GM18868 (cell line): ENCODE data around the gene YY1.
A peak's percentile ranks its signal among the peaks of the same experiment; 100 is the strongest.
"Not testable (repeated sequence)": the region's sequence is repeated elsewhere in the genome, so short reads cannot be mapped to it uniquely, and the experiment has no call there.

Source experiments
- ATAC-seq: cut with Tn5 transposase; IDR thresholded peaks from one replicate; pipeline ENCODE4 v1.9.1; 2021; ENCODE audit warnings: mild to moderate bottlenecking, moderate library complexity; ENCODE audit not compliant: unreplicated experiment

YY1 gene

DNA sequence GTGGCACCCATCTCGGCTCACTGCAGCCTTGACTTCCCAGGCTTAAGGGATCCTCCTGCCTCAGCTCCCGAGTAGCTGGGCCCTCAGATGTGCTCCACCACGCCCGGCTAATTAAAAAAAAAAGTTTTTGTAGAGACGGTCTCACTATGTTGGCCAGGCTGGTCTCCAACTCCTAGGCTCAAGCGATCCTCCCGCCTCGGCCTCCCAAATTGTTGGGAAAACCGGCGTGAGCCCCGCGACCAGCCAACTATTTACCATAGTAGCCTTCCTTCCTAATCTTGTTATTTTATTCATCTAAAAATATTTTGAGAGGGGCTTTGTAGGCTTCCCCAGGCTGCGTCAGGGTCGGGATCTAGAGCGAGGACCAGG lies 25.4 kb upstream of the YY1 start:
- no peak for ATAC-seq

DNA sequence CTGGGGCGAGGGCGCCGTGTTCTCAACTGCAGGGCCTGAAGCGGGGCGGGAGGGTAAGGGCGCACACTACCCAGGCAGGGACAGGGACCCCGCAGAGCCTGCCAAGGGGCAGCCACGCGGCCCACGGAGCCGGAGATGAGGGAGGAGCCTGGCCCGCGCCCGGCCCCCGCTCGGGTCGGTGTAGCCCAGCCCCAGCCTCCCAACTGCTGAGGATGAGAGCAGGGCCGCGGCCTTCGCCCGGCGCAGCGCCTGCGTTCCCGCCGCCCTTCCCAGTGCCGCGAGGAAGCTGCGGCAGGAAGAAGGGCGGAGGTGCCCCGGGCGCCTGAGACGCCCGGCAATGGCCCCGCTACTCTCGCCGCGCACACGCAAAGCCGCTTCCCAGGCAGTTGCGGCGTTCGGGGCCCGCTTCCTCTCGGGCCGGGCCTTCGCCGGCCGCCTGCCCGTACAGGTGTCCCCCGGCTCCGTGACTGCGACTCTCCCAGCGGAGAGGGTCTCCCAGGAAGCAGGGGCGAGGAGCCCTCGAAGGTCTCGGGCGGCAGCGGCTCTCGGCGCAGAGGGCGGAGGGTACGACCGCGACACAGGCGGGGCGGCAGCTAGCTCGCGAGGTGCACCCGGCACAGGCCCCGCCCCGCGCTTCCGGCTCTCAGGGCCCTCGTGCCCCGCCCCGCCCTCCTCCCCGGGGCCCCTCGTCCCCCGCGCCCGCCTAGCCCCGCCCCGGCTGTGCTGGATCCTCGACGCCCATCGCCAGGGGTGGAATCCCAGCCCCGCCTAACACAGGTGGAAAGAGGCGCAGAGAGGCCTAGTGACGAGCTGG lies 24.8 kb upstream of the YY1 start:
- peak; percentile 93 for ATAC-seq

DNA sequence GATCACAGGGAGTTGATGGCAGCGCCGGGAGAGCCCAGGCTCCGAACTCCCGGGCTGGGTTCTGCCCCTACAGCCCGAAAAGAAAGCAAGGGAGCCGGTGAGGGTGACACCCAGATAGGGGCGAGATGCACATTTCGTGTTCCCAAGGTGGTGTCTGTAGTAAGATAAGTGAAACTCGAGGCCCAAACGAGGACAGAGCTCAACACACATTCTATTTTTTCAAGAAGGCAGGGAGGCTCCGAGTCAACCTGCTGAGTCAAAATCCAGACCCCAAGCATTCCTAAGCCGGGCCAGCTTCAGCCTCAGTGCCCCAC lies 24.2 kb upstream of the YY1 start:
- peak; percentile 12 for ATAC-seq

DNA sequence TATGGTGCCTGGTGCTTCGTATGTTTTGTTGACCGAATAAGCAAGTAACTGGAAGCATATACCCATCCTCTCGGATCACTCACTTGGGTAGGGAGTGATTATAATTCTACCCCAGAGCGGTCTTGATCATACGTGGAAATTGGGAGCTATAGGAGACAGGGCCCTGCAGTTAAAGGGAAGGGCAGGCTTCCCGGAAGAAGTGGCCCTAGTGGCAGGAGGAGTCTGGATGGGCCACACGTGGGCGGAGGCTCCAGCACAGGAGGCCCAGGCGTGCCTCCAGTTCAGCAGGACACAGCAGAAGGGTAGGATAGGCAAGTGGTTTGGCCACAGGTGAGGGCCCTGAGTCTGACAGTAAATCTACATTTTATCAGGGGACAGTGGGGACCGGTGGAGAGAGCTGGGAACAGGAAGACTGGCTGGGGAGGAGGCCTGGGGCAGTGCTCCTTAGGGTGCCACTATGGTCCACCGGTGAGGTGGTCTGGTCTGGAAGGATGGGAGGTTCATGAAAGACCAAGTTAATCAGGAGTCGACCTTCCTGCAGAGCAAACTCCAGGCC lies 23.5 kb upstream of the YY1 start:
- no peak for ATAC-seq

DNA sequence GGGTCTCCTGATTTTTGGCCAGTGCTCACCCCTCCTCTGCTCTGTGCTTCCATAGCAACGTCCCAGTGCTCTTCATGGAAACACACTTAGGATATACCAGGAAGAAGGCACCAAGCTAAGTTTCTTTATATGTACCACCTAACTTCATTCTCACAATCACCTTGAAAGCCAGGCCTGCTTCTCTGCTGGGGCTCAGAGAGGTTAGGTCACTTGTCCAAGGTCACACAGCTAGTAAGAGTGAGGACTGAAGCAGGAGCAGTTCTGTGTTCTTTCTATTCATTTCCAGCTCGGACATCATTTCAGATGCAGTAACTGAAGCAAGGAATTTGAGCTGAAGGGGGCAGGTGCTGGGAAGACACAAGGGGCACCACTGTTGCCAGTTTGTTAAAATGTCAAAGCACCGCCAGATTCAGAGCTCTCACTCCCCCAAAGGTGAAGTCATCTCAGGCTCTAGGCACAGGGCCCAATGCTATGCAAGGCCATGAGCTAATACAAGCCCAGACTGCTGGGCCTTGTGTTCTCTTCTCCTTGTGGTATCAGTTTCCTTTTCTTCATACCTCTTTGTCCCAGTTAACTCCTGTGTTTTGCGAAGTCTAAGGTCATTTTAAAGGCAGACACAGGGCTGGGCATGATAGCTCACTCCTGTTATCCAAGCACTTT lies 19.7 kb upstream of the YY1 start:
- ATAC-seq = no peak

DNA sequence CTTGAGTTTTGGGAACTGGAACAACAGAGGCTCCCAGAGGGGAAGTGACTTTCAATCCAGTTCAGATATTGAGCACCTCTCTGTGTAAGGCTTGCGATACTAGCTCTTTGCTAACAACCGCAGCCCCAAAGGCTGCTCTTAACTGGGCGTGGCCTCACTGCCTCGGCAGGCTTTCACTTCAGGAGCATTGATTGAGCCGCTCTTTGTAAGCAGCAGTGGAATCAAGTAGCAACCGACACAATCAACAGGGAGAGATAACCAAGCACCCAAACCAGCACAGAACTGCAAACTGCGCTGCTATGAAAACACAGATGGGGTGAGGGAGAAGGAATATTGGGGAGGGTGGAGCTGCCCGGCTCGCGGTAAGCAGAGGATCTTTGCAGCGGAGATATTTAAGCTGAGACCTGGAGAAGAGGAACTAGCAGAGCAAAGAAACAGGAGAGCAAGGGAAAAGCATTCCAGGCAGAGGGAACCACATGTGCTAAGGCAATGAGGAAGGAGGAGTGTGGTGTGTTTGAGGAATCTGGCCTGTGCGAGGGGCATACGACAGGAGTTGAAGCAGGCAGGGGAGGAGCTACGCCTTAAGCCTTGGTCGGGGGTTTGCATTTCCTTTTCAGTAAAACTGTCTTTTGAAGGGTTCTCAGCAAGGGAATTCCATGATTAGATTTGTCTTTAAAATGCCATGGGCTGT lies 17.3 kb upstream of the YY1 start:
- ATAC-seq = peak; percentile 94

DNA sequence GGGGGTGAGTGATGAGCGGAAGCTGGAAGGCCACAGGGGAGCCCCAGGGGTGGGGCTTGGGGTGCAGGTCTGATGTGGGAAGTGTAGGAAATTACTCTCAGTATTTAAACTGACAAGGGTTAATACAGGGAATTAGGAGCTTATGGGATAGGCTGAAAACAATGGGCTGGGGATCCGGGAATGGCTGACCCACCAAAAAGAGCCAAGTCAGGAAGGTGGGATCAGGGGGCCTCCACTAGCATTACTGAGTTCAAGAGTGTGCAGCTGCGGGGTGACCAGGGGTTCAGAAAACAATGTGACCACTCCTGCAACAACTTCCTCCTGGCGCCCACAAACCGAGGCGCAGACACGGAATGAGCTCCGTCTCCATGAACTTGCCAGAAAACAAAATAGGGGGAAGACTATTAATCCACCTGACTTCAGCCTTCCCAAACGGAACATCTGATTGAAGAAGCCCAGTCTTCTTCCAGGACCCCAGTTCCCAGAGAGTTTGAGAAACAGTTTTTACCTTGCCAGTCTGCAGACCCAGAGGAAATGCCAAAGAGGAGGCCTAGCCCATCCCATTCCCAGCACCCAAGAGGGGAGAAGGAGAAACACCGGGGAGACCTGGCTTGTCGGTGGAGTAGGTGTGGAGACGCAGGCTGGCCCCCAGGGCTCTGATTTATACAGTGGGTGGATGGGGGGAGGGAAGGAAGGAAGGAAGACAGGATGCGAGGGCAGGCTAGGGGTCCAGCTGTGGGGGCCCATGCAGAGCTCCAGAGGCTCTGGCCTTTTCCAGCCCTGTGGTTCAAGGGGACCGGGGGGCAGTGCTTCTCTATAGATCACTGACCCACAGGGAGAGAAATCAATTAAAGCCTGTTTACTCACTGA lies 16.5 kb upstream of the YY1 start:
- no peak for ATAC-seq

DNA sequence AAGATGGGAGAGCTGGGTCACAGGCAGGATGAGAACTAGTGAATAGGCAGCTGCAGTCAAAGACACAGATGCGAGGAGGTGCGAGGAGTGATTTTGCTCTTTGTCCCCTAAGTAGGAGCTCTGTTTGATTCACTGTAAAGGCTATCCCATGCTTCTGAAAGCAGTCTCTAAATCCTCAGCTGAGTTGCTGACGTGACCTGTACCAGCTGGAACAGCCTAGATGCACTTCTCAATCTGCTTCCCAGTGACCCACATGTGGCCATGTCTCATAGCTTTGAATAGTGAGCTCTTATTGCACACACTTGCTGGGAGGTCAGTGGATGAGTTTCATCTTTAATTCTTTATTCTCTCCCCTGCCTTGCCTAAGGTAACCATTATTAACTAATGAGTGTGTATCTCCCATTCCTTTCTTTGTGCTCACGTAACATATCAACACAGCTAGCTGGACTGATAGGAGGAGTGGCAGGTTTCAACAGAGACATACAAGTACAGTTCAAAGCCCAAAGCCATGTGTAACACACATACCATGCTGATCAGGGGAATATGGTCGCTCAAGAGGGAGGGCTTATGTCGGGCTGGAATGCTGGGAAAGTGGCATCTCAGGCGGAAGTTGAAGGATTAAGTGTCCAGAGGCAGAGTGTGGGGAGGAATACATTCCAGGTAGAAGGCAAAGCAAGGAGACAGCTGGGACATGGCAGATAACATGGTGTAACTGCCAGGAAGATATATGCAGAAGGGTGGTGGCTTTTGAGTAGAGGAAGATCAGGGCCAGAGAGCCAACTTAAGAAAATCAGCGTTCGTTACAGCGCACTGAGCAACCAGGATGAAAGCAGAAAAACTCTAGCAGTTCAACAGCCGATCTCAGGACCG lies 15.4 kb upstream of the YY1 start:
- ATAC-seq = no peak

DNA sequence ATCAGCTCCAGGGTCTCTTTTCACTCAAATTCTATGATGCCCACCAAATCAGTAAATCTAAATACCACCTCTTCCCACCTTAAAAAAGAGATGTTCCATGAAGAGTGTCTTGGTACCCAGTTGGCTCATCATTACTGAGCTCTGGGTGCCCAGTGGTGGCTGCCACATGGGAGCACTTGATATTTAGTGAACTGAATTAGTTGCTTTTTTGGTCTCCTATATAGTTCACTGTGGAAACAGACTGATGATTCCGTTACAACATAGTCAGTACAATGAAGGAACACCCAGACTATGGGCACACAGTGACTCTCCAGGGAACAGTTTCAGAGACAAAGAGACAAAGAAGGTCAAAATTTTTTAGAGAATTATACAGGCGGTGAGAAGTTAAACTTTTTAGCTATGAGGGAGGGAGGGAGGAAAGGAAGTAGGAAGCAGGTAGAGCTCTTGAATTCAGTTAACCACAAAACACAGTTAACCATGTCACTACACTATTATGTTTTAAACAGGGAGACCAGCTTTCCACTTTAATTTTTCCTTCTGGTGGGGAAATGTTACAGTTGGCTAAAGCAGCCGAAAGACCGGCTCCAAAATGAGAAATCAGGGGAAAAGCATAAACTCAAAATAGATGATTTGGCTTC lies 14.6 kb upstream of the YY1 start:
- ATAC-seq = no peak

DNA sequence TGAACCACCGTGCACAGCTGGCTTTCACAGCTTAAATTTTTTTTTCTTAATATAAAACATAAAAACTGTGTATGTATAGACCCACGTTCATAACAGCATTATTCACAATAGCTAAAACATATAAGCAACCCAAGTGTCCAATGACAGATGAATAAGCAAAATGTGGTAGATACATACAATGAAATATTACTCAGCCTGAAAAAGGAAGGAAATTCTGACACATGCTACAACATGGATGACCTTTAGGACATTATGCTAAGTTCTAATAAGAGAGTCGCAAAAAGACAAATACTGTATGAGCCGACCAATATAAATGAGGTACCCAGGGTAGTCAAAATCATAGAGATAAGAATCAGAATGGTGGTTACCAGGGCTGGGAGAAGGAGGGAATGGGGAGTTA lies 13.8 kb upstream of the YY1 start:
- ATAC-seq = no peak

DNA sequence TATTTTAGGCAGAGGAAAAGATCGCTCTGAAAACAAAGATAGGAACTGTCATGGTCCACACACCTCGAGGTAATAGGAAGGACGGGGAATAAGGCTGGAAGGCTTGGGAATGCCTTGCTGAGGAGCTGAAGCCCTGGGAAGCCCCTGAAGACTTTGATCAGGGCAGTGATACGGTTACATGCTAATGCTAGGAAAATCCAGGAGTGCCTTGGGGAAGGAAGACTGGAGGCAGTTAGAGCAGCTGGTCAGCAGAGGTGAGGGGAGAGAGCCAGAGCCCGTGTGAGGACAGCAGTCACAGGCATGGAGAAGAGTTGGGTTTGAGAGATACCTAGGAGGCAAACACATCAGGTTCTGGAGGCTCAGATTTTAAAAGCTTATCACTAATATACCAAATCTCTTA lies 8.6 kb upstream of the YY1 start:
- no peak for ATAC-seq

DNA sequence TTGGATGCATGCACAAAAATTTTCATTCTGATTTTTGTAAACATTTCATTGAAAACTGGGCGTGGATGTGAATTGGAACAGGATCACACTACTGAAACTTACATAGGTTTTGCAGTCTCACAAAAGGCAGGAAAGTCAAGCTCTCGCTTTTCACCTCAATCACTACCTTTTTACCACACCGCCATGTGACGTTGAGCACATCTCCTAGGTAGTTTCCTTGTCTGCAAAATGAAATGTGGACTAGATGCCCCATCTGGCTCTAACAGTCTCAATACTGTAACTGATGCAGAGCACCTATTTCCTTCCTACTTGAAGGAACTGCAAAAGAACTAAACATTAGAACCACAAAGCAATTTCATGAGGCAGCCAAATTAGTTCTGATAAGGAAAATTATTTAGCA lies 4.4 kb upstream of the YY1 start:
- no peak for ATAC-seq

DNA sequence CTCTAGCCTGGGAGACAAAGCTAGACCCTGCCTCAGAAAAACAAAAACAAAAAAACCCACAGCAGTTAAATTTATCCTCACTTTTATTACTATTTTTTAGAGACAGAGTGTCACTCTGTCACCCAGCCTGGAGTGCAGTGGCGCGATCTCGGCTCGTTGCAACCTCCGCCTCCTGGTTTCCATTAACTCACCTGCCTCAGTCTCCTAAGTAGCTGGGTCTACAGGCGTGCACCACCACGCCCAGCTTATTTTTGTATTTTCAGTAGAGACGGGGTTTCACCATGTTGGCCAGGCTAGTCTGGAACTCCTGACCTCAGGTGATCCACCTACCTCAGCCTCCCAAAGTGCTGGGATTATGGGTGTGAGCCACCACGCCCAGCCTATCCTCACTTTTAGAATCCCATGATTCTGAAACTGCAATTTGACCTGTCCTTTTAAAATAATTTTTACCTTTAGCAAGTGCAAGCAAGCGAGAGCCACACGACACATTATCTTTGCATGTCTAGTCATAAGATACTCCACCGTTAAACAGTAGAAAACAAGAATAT lies 2.6 kb upstream of the YY1 start:
- not testable (repeated sequence) for ATAC-seq

DNA sequence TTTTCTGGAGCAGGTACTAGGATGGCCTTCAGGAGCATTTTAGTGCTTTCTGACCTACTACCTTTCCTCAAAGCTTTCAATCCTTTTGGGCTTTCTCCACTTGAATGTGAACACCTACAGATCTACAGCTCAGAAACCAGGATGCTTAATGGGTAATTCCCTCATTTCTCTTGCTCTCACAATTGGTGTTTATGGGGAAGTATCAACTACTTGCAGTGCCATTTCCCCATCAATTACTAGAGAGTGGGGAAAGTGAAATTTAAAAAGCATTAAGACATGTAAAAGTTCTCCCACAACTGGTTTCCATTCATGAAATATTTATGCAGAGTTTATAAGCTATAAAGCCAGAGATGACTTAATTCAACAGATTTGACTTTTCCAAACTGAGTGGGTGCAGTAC lies 2.1 kb upstream of the YY1 start:
- ATAC-seq = no peak

DNA sequence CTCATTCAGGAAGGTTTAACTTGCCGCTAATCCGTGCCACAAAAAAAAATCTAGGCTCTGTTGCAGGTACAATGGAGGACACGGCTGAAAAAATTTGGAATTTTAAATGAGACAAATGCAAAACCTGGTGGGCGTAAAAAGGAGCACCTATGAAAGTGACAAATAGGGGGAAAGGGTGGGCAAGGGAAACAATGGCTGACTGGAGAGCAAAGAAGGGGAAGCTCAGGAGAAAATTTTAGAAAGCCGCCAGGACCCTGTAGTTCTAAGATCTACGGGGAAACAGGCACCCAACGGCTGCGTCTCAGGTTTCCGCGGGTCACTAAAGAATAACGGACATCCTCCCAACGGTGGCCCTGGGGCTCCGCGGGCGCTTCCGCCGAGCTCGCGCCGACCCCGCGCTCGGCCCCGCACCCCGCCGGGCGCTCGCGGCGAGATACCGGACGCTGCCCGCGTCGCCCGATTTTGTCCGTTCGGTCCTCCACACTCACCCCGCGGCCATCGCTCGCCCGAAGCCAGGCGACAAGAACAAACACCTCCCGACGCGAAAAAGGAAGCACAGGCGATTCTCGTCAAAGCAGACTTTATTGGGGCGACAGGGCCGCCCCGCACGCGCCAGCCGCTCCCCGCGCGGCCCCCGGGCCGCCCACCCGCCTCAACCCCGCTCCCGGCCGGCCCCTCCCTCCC lies 1.1 kb upstream of the YY1 start:
- peak; percentile 17 for ATAC-seq

DNA sequence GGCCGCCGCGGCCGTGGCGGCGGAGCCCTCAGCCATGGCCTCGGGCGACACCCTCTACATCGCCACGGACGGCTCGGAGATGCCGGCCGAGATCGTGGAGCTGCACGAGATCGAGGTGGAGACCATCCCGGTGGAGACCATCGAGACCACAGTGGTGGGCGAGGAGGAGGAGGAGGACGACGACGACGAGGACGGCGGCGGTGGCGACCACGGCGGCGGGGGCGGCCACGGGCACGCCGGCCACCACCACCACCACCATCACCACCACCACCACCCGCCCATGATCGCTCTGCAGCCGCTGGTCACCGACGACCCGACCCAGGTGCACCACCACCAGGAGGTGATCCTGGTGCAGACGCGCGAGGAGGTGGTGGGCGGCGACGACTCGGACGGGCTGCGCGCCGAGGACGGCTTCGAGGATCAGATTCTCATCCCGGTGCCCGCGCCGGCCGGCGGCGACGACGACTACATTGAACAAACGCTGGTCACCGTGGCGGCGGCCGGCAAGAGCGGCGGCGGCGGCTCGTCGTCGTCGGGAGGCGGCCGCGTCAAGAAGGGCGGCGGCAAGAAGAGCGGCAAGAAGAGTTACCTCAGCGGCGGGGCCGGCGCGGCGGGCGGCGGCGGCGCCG lies 381 bp downstream of the YY1 start:
- no peak for ATAC-seq

DNA sequence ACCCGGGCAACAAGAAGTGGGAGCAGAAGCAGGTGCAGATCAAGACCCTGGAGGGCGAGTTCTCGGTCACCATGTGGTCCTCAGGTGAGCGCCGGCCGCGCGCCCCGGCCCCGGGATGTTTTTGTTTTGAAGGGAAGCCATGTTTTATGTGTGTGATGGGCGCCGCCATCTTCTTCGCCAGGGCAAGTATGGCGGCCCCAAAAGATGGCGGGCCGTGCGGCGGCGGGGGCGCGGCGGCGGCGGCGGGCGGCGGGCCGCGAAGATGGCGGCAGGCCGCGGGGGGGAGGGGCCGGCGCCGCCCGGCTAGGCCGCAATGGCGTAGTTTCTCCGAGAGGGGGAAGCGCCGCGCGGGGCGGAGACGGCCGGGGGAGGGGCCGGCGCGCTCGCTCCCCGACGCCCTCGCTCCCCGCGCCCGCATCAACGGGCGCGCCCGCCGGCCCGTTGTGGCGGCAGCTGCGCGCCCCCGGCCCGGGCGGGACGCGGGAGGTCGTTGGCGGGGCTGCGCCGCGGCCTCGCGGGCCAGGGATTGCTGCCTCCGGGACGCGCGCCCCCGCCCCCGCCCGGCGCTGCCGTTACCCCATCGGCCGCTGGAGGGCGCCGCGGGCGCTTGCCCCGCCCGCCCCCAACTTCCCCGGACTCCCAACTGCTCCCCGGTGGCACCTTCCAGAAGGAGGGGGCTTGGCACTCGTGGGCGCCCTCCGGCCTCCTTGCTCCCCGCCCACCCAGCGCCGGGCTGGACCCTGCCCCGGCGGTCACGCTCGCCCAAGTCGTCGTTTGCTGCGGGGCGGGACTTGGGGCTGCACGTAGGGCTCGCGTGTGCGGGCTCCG lies 1.1 kb downstream of the YY1 start:
- peak; percentile 39 for ATAC-seq
